Measurements from ENCODE around the gene ZNF385A.

Gene ZNF385A

DNA sequence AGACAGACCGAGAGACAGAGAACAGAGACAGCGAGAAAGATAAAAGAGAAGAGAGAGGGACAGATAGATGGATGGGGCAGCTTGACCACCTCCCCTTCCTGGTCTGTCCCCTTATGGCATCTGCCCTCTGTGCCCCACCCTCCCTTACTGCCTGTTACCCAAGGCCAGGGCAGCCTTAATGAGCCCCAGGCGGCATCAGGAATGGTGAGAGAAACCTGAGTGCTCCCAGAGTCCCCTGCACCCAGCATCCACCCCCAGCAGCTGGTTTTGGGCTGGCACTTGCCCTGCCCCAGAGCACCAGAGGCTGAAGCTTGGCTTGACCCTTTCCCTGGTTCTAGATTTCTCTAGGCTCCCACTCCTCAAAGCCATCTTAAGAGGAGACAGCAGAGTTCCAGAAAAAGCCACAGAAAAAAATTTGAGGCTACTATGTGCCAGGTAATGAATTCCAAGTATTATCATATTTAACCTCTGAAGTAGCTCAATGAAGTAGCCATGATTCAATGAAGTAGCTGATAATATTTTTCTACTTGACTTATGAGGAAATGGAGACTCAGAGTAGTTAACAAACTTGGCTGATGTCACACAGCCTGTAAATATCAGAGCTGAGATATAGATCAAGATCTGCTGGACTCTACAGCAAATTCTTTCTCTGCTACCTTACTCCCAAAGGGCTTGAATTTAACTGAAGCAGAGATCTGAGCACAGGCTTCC is 2.0 kb upstream of the ZNF385A start:
- CTCF ChIA-PET, result interaction anchor here (0.6 to 1.5 kb wide), 5 partner anchors 7 to 51 kb away, joined by 3 to 16 read pairs (median 3); no protein-coding TSS in a partner anchor
- POLR2A ChIA-PET, result no interaction called here
- no peak for TF ChIP-seq ARNT (IDR thresholded peaks at IDR 0.05)
- no peak for TF ChIP-seq NFRKB (IDR thresholded peaks at IDR 0.05)
- TF ChIP-seq SP1 (IDR thresholded peaks at IDR 0.05), result no peak
- TF ChIP-seq BHLHE40 (IDR thresholded peaks at IDR 0.05; ENCODE audit: borderline replicate concordance), result no peak
- TF ChIP-seq TARDBP (IDR thresholded peaks at IDR 0.05), result no peak
- TF ChIP-seq ZNF384 (IDR thresholded peaks at IDR 0.05), result no peak
- no peak for TF ChIP-seq HDGF (IDR thresholded peaks at IDR 0.05; ENCODE audit: borderline replicate concordance)
- TF ChIP-seq ELF4 (IDR thresholded peaks at IDR 0.05), result no peak
- TF ChIP-seq SUZ12 (IDR thresholded peaks at IDR 0.05), result no peak
- TF ChIP-seq L3MBTL2 (conservative IDR thresholded peaks at IDR 0.05), result no peak
- TF ChIP-seq, protein P1, sequence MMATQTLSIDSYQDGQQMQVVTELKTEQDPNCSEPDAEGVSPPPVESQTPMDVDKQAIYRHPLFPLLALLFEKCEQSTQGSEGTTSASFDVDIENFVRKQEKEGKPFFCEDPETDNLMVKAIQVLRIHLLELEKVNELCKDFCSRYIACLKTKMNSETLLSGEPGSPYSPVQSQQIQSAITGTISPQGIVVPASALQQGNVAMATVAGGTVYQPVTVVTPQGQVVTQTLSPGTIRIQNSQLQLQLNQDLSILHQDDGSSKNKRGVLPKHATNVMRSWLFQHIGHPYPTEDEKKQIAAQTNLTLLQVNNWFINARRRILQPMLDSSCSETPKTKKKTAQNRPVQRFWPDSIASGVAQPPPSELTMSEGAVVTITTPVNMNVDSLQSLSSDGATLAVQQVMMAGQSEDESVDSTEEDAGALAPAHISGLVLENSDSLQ (IDR thresholded peaks at IDR 0.05), result no peak
- no peak for TF ChIP-seq FOXA1 (IDR thresholded peaks at IDR 0.05)
- TF ChIP-seq FOXK2 (IDR thresholded peaks at IDR 0.05), result no peak
- TF ChIP-seq LEF1 (IDR thresholded peaks at IDR 0.05; ENCODE audit: borderline replicate concordance), result no peak
- TF ChIP-seq FOXM1 (IDR thresholded peaks at IDR 0.05; ENCODE audit: borderline replicate concordance), result no peak
- TF ChIP-seq CTBP1 (IDR thresholded peaks at IDR 0.05; ENCODE audit: borderline replicate concordance), result no peak
- DNase-seq (ENCODE audit: extremely low spot score), result no peak

DNA sequence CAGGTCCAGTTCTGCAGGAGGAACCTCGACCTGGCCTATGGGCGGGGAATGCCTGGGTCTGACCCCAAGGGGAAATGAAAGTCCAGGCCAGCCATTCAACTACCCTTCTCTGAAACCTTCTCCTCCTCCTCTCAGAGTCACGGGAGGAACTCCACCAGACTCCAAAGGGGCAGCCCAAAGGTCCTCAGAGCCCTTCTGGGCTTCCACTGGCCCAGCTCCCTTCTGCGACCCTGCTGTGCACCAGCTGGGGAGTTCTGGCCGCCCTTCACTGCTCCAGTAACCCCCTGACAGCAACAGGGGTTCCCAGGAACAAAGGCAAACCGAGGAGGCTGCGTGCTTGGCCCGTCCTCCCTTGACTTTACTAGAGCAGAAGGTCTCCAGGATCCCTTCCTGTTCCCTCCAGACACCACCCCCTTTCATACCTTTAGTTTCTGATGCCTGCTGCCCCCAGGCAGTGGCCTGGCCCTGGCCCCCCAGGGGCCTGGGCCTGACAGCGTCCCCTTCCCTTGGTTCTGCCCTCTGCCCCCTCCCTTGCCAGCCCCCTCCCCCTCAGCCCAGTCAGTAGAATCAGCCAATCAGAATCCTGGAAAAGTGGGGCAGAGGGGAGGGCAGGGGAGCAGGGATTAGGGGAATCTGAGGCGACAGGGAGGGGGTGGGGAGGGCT is 850 bp upstream of the ZNF385A start:
- TF ChIP-seq SUZ12 (IDR thresholded peaks at IDR 0.05), result no peak
- no peak for TF ChIP-seq FOXA1 (IDR thresholded peaks at IDR 0.05)
- TF ChIP-seq TARDBP (IDR thresholded peaks at IDR 0.05), result no peak
- no peak for TF ChIP-seq FOXM1 (IDR thresholded peaks at IDR 0.05; ENCODE audit: borderline replicate concordance)
- TF ChIP-seq LEF1 (IDR thresholded peaks at IDR 0.05; ENCODE audit: borderline replicate concordance), result no peak
- TF ChIP-seq CTBP1 (IDR thresholded peaks at IDR 0.05; ENCODE audit: borderline replicate concordance), result no peak
- TF ChIP-seq, protein P1 (IDR thresholded peaks at IDR 0.05), result no peak
- TF ChIP-seq NFRKB (IDR thresholded peaks at IDR 0.05), result no peak
- no peak for TF ChIP-seq SP1 (IDR thresholded peaks at IDR 0.05)
- TF ChIP-seq L3MBTL2 (conservative IDR thresholded peaks at IDR 0.05), result no peak
- no peak for TF ChIP-seq FOXK2 (IDR thresholded peaks at IDR 0.05)
- TF ChIP-seq ZNF384 (IDR thresholded peaks at IDR 0.05), result no peak
- no peak for TF ChIP-seq ELF4 (IDR thresholded peaks at IDR 0.05)
- TF ChIP-seq ARNT (IDR thresholded peaks at IDR 0.05), result no peak
- TF ChIP-seq BHLHE40 (IDR thresholded peaks at IDR 0.05; ENCODE audit: borderline replicate concordance), result no peak
- no peak for TF ChIP-seq HDGF (IDR thresholded peaks at IDR 0.05; ENCODE audit: borderline replicate concordance)
- CTCF ChIA-PET, result interaction anchor here (0.6 to 1.8 kb wide), 4 partner anchors 17 to 53 kb away, joined by 3 to 4 read pairs (median 3); no protein-coding TSS in a partner anchor
- no peak for DNase-seq (ENCODE audit: extremely low spot score)
- POLR2A ChIA-PET, result no interaction called here

DNA sequence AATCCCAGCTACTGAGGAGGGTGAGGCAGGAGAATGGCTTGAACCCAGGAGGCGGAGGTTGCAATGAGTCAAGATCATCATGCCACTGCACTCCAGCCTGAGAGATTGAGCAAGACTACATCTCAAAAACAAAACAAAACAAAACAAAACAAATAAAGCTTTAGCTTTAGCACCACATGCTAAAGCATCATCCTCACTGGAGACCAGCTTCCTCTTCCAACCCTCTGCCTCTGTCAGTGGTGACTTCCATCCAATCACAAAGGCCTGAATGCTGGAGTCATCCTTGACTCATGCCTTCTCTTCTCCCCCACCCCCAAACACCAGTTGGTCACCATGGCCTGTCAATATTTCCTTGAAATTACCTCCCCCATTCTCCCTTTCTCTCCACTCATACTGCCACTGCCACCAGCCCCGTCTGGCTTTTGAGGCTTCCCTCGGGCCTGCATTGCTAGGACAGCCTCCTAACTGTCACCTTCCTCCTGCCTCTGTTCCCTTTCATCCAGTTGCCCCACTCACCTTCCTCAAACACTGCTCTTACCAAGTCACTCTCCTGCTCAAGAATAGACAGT is 1.4 kb downstream of the ZNF385A start:
- CTCF ChIA-PET, result interaction anchor here (1.1 kb wide), 1 partner anchor 16 kb away, joined by 3 read pairs; no protein-coding TSS in a partner anchor
- POLR2A ChIA-PET, result no interaction called here
- no peak for DNase-seq (ENCODE audit: extremely low spot score)
- TF ChIP-seq CTBP1 (IDR thresholded peaks at IDR 0.05; ENCODE audit: borderline replicate concordance), result no peak
- TF ChIP-seq, protein P1 (IDR thresholded peaks at IDR 0.05), result no peak
- TF ChIP-seq FOXM1 (IDR thresholded peaks at IDR 0.05; ENCODE audit: borderline replicate concordance), result no peak
- no peak for TF ChIP-seq ZNF384 (IDR thresholded peaks at IDR 0.05)
- no peak for TF ChIP-seq BHLHE40 (IDR thresholded peaks at IDR 0.05; ENCODE audit: borderline replicate concordance)
- no peak for TF ChIP-seq FOXA1 (IDR thresholded peaks at IDR 0.05)
- TF ChIP-seq NFRKB (IDR thresholded peaks at IDR 0.05), result no peak
- no peak for TF ChIP-seq L3MBTL2 (conservative IDR thresholded peaks at IDR 0.05)
- TF ChIP-seq LEF1 (IDR thresholded peaks at IDR 0.05; ENCODE audit: borderline replicate concordance), result no peak
- TF ChIP-seq FOXK2 (IDR thresholded peaks at IDR 0.05), result no peak
- no peak for TF ChIP-seq SP1 (IDR thresholded peaks at IDR 0.05)
- no peak for TF ChIP-seq SUZ12 (IDR thresholded peaks at IDR 0.05)
- no peak for TF ChIP-seq ARNT (IDR thresholded peaks at IDR 0.05)
- no peak for TF ChIP-seq HDGF (IDR thresholded peaks at IDR 0.05; ENCODE audit: borderline replicate concordance)
- no peak for TF ChIP-seq ELF4 (IDR thresholded peaks at IDR 0.05)
- TF ChIP-seq TARDBP (IDR thresholded peaks at IDR 0.05), result no peak

DNA sequence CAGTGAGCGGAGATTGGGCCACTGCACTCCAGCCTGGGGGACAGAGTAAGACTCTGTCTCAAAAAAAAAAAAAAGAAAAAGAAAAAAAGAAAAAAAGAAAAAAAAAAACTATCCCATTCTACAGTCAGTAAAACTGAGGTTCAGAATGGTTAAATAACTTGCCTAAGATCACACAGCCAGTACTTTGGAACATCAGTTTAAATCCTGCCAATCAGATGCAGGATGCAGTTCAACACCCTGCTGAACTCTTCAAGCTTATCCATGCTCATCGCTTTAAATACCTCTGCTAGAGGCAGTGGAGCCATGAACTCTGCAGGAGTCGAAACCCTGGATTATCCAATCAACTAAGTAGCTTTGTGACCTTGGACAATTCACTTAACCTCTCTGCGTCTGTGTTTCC is 3.4 kb downstream of the ZNF385A start:
- ChIA-PET POLR2A (no interaction called here), CTCF (interaction anchor here (0.8 to 2.7 kb wide), 3 partner anchors 10 to 12 kb away, joined by 3 to 38 read pairs (median 4); no protein-coding TSS in a partner anchor)
- TF ChIP-seq SUZ12 (IDR thresholded peaks at IDR 0.05) (no peak), TARDBP (IDR thresholded peaks at IDR 0.05) (no peak), L3MBTL2 (conservative IDR thresholded peaks at IDR 0.05) (no peak), ARNT (IDR thresholded peaks at IDR 0.05) (no peak), FOXM1 (IDR thresholded peaks at IDR 0.05; ENCODE audit: borderline replicate concordance) (no peak), HDGF (IDR thresholded peaks at IDR 0.05; ENCODE audit: borderline replicate concordance) (no peak), ELF4 (IDR thresholded peaks at IDR 0.05) (no peak), NFRKB (IDR thresholded peaks at IDR 0.05) (no peak), LEF1 (IDR thresholded peaks at IDR 0.05; ENCODE audit: borderline replicate concordance) (no peak)
- no peak for DNase-seq (ENCODE audit: extremely low spot score)

All from HEK293T (cell line).